Raji (cell line): Measurements from ENCODE around the gene GNAO1.

Experiments
- POLR2A ChIP-seq: IDR thresholded peaks from 2 replicates; pipeline ENCODE4 v1.6.1; 2011; ENCODE audit warnings: low read depth, low read length, control low read depth; ENCODE audit not compliant: insufficient read depth

Gene GNAO1

DNA sequence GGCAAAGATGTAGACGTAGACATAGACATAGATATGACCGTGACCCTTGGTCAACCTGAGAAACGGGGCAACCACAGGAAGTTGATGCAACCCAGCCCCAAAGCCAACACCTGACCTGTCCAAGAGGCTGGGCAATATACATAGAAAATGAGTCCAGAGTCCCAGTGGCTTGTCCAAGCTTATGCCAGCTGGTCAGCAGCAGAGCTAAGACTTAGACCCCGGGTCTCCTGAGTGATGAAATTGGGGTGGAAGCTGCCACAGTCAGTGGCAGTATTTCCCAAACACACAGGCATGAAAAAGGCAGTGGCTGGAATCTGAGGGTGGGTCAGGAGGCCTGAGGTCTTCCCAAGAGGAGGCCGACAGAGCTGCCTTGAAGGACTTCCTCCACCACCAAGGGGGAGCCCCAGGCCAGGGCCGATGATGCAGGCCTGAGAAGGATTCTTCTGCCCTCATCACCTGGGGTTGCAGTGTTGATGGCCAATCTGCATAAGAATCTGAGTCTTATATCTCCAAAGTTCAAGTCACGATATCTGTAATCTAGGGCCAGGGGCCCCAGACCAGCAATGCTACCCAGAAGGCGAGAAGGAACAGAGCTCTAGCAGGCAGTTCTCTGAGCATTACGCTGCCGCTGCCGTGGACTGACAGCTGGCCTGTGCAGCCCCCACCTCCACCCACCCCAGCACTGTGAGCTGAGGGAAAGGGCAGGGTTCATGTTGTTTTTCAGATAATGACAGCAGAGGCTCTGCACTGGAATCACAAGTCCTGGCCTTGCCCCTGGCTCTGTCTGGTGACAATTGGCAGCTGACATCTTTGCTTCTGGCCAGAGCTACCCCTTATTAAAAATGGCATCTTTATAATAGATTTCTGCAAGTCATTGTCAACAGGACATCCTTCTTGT lies 72.7 kb downstream of the GNAO1 start:
- TF ChIP-seq POLR2A, result no peak

DNA sequence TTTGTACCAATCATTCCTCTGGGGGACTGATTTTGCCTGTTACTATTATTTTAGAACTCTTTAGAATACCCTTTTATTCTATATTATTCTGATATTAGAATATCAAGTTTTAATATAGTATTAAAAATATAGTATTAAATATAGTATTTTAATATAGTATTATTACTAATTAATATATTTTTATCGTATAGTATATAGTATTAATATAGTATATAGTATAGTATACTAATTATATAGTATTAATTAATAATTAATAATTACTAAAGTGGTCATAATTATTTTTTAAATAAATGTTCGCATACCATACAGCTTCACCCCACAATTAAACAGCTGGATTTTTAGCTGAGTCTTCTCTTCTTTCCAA lies 73.3 kb downstream of the GNAO1 start:
- TF ChIP-seq POLR2A, result no peak

DNA sequence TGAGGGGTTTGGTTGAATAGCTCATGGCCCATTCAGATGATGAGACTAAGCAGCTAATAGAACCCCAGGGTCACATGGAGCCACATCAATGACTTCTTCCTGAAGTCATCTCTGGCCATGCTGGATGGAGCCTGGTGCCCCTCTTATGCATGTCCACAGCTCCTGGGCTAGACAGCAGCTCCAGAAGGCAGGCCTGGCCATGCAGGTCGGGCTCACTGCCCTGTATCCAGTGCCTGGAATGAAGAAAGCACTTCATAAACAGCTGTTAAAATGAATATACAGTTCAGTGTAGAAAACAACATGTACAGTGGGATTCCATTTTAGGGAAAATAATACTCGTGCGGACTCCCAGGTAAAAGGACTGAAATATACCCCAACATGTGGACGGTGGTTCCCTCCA lies 73.9 kb downstream of the GNAO1 start:
- no peak for TF ChIP-seq POLR2A

DNA sequence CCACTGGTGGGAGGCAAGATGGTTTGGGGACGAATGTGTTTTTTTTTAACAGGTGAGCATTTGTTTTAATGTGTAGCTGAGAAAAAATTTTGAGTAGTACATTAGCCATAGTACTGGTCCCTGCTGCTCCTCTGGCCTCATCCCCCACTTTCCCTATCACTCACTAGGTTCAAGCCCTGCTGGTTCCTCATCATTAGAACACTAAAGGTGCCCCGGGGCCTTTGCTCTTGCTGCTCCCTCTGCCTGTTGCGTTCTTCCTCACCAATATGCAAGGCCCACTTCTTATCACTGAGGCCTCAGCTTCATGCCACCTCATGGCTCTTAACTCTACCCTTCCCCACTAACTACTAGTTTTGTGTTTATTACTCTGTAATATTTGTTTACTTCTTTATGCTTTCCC lies 74.5 kb downstream of the GNAO1 start:
- TF ChIP-seq POLR2A, result no peak

DNA sequence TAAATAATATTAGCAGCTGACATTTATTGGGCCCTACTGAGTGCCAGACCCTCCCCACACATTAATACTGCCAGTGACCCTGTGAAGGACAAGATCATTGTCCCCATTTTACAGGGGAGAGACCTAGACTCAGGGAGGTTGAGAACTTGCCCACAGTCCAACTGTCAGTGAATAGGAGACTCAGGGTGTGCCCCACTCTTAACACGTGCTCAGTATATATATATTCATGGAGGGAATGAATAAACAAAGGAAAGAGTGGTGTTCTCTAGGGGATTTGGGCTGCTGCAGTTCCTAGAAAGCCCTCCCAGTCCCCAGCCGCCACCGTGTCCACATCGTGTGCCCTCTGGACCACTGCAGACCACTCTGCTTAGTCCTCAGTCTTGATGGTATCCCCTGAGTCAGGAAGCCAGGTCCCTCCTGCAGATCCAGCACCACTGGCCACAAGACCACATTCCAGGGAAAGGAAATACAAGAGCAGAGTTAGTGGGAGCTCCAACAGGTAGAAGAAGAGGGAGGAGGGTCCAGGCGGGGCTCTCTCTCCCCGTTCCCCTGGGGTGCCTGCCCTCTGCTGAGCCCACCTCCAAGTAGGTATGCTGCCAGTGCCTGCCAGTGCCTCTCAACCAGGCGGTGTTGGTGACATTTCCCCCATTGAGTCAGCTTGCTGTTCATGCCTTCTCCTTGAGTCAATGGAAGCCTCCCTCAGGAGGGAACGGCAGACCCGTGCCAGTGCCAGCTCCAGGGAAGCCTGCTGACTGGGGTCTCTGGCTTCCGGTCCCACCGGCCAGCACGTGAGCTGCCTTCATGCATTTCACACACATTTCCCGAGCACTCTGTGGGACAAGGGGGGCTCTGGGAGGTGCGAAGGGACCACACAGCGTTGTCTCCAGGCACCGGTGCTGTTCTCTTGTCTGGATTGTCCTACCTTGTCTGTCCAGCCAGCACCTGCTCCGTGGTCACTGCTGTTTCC lies 75.6 kb downstream of the GNAO1 start:
- no peak for TF ChIP-seq POLR2A

DNA sequence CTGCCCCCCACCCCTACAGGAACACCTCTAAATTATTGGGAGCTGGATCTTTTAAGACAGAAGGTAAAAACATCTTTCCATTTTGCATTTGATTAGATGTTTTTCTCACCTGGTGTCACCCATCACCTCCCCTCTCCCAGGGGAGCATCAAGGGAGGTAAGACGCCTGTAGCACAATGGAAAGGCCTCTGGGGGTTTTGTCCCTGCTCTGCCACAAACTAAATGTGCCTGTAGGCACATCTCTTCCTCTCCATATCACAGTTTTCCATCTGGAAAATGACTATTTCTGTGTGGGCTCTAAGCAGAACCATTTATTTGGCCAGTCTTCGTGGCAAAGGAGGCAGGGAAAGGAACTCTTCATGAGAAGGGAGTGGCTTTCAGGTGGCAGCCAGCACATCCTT lies 76.6 kb downstream of the GNAO1 start:
- no peak for TF ChIP-seq POLR2A

DNA sequence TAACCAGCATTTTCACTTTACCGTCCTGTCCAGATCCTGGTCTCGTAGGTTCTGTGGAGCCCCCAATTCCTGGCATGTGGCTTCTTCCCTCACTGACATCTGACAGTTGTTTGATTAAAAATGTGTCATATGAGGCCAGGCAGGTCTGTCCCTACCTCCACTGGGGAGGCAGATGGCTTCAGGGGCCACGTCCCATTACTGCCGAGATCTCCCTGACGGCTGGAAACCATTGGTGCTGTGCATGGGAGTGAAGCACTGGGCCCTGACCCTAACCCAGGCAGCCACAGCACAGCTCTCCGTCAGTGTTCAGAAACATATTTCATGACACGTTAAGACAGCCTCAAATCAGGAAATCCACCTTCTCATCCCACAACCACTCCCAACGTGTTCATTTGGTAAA lies 77.5 kb downstream of the GNAO1 start:
- TF ChIP-seq POLR2A, result no peak

DNA sequence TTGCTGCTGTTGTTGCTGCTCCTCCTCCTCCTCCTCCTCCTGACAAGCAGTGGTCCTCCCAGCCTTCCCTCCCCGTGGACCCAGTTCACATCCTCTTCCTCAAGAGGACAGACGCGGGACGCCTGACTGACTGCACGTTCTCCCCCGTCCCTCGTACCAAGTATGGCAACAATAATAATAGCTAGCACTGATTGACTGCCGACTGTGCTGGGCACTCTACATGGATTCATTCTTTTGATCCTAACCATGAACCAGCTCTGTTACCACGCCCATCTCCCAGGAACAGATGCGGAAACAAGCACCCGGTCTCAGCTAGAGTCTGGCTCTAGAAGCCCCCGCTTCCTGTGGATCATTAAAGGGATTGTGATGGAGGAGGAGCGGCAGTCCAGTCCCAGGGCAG lies 78.0 kb downstream of the GNAO1 start:
- TF ChIP-seq POLR2A, result no peak

DNA sequence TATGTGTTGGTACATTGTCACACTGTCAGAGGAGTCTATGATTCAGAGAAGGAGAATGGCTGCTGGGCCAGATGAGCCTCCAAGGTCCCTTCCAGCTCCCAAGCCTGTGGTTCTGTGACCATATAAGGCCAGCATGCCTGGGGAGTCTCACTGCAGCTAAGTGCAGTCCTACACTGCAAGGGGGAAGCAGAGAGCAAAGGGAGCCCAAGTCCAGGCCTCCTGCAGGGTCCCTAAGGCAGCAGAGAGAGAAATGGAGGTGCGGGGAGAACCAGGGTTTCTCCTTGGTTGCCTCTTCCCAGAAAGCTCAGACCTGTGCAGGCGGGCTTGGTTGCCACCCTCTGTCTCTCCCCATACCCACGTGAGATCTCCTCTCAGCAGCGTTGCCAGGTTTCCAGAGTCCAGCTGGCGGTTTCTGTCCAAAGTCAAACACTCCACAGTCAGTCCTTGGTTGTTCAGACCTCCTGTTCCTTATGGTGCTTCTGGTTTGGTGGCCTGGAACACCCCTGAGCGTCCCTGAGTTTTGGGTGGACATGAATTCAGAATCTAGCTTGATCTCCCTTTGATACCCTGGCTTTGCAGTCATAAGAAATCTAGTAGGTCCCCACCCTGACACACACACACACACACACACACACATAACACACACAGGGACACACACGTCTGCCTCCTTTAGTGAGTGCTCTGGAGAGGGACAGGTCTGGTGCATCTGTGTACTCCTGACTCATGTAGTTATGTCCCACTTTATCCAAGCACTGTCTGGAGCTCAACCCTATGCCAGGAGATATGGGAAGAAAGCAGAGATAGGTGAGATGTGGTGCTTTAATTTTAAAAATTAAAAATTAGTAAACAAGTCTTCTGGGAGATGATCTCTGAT lies 78.8 kb downstream of the GNAO1 start:
- no peak for TF ChIP-seq POLR2A

DNA sequence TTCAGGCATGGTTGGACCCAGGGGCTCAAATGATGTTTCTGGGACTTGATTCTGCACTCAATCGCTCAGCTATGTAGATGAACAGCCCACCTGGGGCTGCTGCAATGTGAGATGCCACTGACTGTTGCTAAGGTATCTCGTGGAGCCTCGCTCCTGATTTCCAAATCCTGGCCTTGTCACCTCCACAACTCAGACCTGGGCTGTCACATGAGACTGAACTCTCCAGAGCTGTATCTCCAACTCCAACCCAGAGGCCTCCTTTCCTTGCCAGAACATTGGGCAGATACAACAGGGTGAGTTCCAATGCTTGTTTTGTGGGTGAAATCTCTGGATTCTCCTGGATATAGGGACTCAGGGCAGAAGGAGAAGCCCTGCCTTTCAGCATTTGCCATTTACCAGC lies 79.5 kb downstream of the GNAO1 start:
- no peak for TF ChIP-seq POLR2A

DNA sequence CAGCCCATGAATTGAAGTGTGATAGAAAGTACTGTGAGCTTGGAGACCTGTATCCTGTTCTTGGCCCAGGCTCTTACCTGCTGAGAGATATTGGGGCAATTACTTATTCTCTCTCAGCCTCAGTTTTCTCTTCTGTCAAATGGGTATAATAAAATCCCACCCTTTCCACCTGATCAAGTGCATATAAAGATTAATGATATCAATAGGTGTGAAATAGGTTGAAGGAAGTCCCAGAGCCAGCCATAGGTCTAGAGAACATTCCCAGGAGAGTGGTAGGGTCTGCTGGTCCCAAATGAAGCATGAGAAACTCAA lies 81.2 kb downstream of the GNAO1 start:
- TF ChIP-seq POLR2A, result no peak

DNA sequence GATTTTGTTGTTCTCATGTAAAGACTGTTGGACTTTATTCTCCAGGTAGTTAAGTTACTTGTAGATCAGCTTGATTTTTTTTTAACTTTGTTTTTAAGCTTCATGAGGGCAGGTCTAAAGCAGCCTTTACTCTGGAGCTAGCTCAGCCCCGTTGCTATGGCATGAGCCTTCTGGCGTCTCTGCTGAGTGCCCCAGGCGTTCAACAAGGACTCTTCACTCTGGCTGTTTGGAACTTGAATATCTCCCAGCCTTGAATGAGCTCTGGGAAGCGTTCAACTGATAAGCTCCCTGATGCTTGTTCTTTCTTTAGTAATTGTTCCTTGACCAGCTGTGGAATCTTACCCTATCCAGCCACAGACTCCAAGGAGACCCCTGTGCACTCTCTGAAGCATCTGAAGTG lies 82.3 kb downstream of the GNAO1 start:
- TF ChIP-seq POLR2A, result no peak

DNA sequence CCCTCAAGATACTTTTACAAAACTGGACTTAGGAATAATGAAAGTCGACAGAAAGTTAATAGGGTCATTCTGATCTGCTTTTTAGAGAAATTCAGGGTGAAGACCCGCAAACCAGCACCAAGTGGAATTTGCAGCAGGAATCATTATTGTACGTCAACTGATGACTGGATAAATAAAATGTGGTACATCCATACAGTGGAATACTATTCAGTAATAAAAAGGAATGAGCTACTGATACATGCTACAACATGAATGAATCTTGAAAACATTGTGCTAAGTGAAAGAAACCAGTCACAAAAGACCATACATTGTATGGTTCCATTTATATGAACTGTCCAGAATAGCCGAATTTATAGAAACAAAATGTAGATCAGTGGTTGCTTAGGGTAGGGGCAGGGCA lies 83.1 kb downstream of the GNAO1 start:
- no peak for TF ChIP-seq POLR2A

DNA sequence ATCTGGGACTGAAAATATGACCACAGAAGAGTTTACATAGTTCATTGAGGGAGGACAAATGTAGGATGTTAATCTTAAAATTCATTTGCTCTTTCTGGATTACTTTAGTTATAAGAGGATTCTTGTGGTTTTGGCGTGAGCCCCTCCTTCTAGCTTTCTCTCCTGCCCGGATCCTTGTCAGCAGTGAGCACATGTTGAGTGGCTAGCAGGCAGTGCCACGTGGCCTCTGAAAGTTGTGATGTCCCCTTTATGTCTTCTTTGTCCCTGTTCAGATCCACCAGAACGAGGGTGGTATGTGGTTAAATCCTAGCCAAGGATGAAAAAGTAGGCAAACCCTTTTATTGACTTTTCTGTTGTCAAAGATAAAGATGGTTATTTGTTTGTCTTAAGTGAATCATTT lies 83.8 kb downstream of the GNAO1 start:
- no peak for TF ChIP-seq POLR2A

DNA sequence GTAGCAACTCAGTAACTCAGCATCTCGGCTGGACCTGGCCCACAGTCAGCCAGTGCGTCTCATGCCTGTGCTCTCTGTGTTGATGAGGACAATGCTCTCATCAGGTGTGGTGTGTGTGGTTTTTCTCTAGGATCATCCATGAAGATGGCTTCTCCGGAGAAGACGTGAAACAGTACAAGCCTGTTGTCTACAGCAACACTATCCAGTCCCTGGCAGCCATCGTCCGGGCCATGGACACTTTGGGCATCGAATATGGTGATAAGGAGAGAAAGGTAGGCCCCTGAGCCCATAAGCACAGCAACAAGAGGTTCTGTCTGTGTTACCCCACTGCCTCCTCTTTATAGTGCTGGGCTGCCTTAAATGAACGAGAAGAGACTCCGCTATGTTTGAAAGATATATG lies 84.5 kb downstream of the GNAO1 start:
- no peak for TF ChIP-seq POLR2A

DNA sequence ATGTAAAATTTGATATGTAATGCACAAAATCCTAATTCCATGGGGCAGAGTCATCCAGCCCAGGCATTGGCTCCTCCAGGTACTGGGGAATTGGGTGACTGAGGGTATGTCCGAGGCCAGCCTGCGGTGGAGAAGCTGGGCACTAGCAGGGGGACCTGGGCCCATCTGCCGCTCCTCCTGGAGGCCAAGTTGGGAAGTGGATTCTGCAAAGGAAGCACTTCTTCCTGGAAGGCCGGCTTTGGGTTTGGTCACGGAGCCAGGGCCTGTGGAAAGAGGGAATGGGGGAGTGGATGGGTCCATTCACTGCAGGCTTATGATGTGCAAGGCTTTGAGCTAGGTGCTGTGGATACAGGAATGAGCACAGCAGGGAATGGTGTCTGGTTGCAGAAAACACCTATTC lies 85.8 kb downstream of the GNAO1 start:
- no peak for TF ChIP-seq POLR2A
